Measurements from ENCODE around the gene ADAMTS2. TPM values are rescaled to one million over a fixed set of nuclear protein-coding genes. Genes with fewer than 3 reads are reported as not detected.

ADAMTS2 gene
- total and polyA plus RNA-seq, 2 donors (not counting 1 experiment from before 2014, with no cell fraction given) = 16.2 to 70.2 TPM

GRCh38 chr5:179114756-179115155 is 230.5 kb downstream of the ADAMTS2 start:
- no peak overlapping the region for H2AFZ ChIP-seq (ENCODE audit: low read length)

GRCh38 chr5:179113945-179114641 is 231.2 kb downstream of the ADAMTS2 start:
- Histone ChIP-seq H4K20me1 (ENCODE audit: control insufficient read depth, extremely low read depth, insufficient read depth, low read length) (no peaks in the 10 kb centered on the region), H3K27me3 (ENCODE audit: control insufficient read depth, insufficient read depth, low read length) (no peaks in the 10 kb centered on the region), H3K27ac (ENCODE audit: insufficient read depth, low read length) (no peak overlapping the region), H3K9ac (ENCODE audit: insufficient read depth, low read length) (no peak overlapping the region), H3K36me3 (ENCODE audit: control insufficient read depth, insufficient read depth, low read length) (no peaks in the 10 kb centered on the region), H3K9me3 (ENCODE audit: control insufficient read depth, insufficient read depth, low read depth, low read length) (no peaks in the 10 kb centered on the region), H3K4me1 (ENCODE audit: control insufficient read depth, extremely low read depth, insufficient read depth, low read length) (no peaks in the 10 kb centered on the region), H3K4me2 (ENCODE audit: extremely low read depth, insufficient read depth, low read length) (no peak overlapping the region), H2AFZ (ENCODE audit: low read length) (no peak overlapping the region), H3K79me2 (ENCODE audit: control insufficient read depth, insufficient read depth, low read length) (no peaks in the 10 kb centered on the region), H3K4me3 (replicated peaks in 1 of 4; ENCODE audit: control extremely low read depth in 1 of 4, insufficient read depth in 1 of 4, low read depth in 3 of 4, low read length in 4 of 4) (no peak overlapping the region)
- TF ChIP-seq EZH2 (IDR thresholded peaks at IDR 0.05; ENCODE audit: low read length, missing control alignments) (no peak), CTCF (conservative IDR thresholded peaks at IDR 0.05 in 1 of 2, IDR thresholded peaks at IDR 0.05 in 1 of 2; ENCODE audit: low read depth in 1 of 2, low read length in 2 of 2) (no peak)
- DNase-seq (ENCODE audit: low read depth in 2 of 2) = no peak

More at GRCh38 chr5:179114756-179115155, 230.5 kb downstream of the ADAMTS2 start:
- no peaks in the 10 kb centered on the region for H4K20me1 ChIP-seq (ENCODE audit: control insufficient read depth, extremely low read depth, insufficient read depth, low read length)
- no peaks in the 10 kb centered on the region for H3K4me1 ChIP-seq (ENCODE audit: control insufficient read depth, extremely low read depth, insufficient read depth, low read length)
- no peaks in the 10 kb centered on the region for H3K27me3 ChIP-seq (ENCODE audit: control insufficient read depth, insufficient read depth, low read length)
- TF ChIP-seq CTCF (conservative IDR thresholded peaks at IDR 0.05 in 1 of 2, IDR thresholded peaks at IDR 0.05 in 1 of 2; ENCODE audit: low read depth in 1 of 2, low read length in 2 of 2) = no peak
- TF ChIP-seq EZH2 (IDR thresholded peaks at IDR 0.05; ENCODE audit: low read length, missing control alignments) = no peak
- H3K27ac ChIP-seq (ENCODE audit: insufficient read depth, low read length) = no peak overlapping the region
- H3K79me2 ChIP-seq (ENCODE audit: control insufficient read depth, insufficient read depth, low read length) = no peaks in the 10 kb centered on the region
- H3K9me3 ChIP-seq (ENCODE audit: control insufficient read depth, insufficient read depth, low read depth, low read length) = no peaks in the 10 kb centered on the region
- H3K36me3 ChIP-seq (ENCODE audit: control insufficient read depth, insufficient read depth, low read length) = no peaks in the 10 kb centered on the region
- H3K9ac ChIP-seq (ENCODE audit: insufficient read depth, low read length) = no peak overlapping the region
- no peak for DNase-seq (ENCODE audit: low read depth in 2 of 2)
- H3K4me2 ChIP-seq (ENCODE audit: extremely low read depth, insufficient read depth, low read length) = no peak overlapping the region
- H3K4me3 ChIP-seq (replicated peaks in 1 of 4; ENCODE audit: control extremely low read depth in 1 of 4, insufficient read depth in 1 of 4, low read depth in 3 of 4, low read length in 4 of 4) = no peak overlapping the region

GRCh38 chr5:179113143-179113530 is 232.1 kb downstream of the ADAMTS2 start:
- Histone ChIP-seq H3K27ac (ENCODE audit: insufficient read depth, low read length) (no peak overlapping the region), H3K36me3 (ENCODE audit: control insufficient read depth, insufficient read depth, low read length) (no peaks in the 10 kb centered on the region), H2AFZ (ENCODE audit: low read length) (no peak overlapping the region), H4K20me1 (ENCODE audit: control insufficient read depth, extremely low read depth, insufficient read depth, low read length) (no peaks in the 10 kb centered on the region), H3K4me1 (ENCODE audit: control insufficient read depth, extremely low read depth, insufficient read depth, low read length) (no peaks in the 10 kb centered on the region), H3K9ac (ENCODE audit: insufficient read depth, low read length) (no peak overlapping the region), H3K27me3 (ENCODE audit: control insufficient read depth, insufficient read depth, low read length) (no peaks in the 10 kb centered on the region), H3K9me3 (ENCODE audit: control insufficient read depth, insufficient read depth, low read depth, low read length) (no peaks in the 10 kb centered on the region), H3K79me2 (ENCODE audit: control insufficient read depth, insufficient read depth, low read length) (no peaks in the 10 kb centered on the region), H3K4me3 (replicated peaks in 1 of 4; ENCODE audit: control extremely low read depth in 1 of 4, insufficient read depth in 1 of 4, low read depth in 3 of 4, low read length in 4 of 4) (no peak overlapping the region), H3K4me2 (ENCODE audit: extremely low read depth, insufficient read depth, low read length) (no peak overlapping the region)
- DNase-seq (ENCODE audit: low read depth in 2 of 2) = no peak
- TF ChIP-seq EZH2 (IDR thresholded peaks at IDR 0.05; ENCODE audit: low read length, missing control alignments) (no peak), CTCF (conservative IDR thresholded peaks at IDR 0.05 in 1 of 2, IDR thresholded peaks at IDR 0.05 in 1 of 2; ENCODE audit: low read depth in 1 of 2, low read length in 2 of 2) (no peak)
